Adrenal gland (tissue), 5 donors: ENCODE measurements around the gene PLD1.

Experiments used
- POLR2A ChIP-seq, 2 donors: fragments of 450-650 bp; IDR thresholded peaks; one replicate each; pipeline ENCODE4 v1.6.1; 2017; ENCODE audit warnings: antibody characterized with exemption in 2 of 2, mild to moderate bottlenecking in 2 of 2, moderate library complexity in 1 of 2
- TF ChIP-seq, protein P1 (sequence below), 6 experiments: fragments of 450-650 bp in 4 of 6; fragments of 200-600 bp in 2 of 6; sonication (generic) in 1 of 6; IDR thresholded peaks; 1 replicate in 5 of 6; 2 replicates in 1 of 6; pipeline versions ENCODE4 v1.5.1 to v1.8.0; 2016 to 2021; ENCODE audit warnings: antibody characterized with exemption in 6 of 6, mild to moderate bottlenecking in 2 of 6, moderate library complexity in 1 of 6
- donor health status: DM: no; HTN: no; CAD: no.

GRCh38 chr3:171752329-171752728 is 58.0 kb downstream of the PLD1 start:
- TF ChIP-seq, protein P1, sequence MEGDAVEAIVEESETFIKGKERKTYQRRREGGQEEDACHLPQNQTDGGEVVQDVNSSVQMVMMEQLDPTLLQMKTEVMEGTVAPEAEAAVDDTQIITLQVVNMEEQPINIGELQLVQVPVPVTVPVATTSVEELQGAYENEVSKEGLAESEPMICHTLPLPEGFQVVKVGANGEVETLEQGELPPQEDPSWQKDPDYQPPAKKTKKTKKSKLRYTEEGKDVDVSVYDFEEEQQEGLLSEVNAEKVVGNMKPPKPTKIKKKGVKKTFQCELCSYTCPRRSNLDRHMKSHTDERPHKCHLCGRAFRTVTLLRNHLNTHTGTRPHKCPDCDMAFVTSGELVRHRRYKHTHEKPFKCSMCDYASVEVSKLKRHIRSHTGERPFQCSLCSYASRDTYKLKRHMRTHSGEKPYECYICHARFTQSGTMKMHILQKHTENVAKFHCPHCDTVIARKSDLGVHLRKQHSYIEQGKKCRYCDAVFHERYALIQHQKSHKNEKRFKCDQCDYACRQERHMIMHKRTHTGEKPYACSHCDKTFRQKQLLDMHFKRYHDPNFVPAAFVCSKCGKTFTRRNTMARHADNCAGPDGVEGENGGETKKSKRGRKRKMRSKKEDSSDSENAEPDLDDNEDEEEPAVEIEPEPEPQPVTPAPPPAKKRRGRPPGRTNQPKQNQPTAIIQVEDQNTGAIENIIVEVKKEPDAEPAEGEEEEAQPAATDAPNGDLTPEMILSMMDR (IDR thresholded peaks at IDR 0.05) = no peak
- no peak for TF ChIP-seq POLR2A (IDR thresholded peaks at IDR 0.05)
